ENCODE results near the gene PPP1R12C. TPM values are rescaled to one million over a fixed set of nuclear protein-coding genes. Genes with fewer than 3 reads are reported as not detected.

Gene PPP1R12C
- total and polyA plus RNA-seq, 4 donors = 20.4 to 128 (median 89.5) TPM

DNA sequence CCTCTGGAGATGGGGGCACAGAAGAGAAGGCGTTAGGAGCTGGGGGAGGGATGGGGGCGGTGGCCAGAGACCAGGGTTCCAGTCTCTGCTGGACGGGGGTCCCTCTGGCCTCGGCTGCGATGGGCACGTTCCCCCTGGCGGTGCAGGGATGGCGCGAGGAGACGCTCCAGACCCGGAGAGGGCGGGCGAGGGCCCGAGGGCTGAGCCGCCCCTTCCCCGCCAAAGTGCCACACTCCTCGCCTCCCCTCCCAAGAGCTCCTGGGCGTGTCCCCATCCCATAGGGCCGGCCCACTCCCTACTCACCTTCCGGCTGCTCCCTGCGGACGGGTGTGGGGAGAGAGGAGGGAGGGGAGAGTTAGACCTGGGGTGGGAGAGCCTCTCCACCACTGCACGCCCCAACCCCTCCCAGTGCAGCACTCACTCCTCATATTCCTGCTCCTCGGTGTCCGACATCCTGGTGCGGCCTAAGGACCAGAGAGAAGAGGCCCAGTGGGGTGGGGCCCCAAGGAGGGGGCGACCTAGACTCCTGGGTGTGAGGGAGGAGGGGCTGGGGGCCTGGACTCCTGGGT lies 29.4 kb upstream of the PPP1R12C start:
- H3K9me3 ChIP-seq (ENCODE audit: control insufficient read depth, insufficient read depth, low read length) = no peaks in the 10 kb centered on the region
- WGBS (ENCODE audit: insufficient coverage) = under 1% methylated on average over 16 of the region's 27 CpGs
- no peak for DNase-seq (ENCODE audit: low read depth in 4 of 6, low spot score in 6 of 6)
- no peak overlapping the region for H3K4me3 ChIP-seq (ENCODE audit: low read depth, low read length)
- peaks cover 64% of the 10 kb centered on the region for H3K27me3 ChIP-seq (ENCODE audit: control insufficient read depth, insufficient read depth, low read length)
- H3K4me1 ChIP-seq (ENCODE audit: control insufficient read depth, insufficient read depth, low read length) = peaks cover 11% of the 10 kb centered on the region
- no peaks in the 10 kb centered on the region for H3K36me3 ChIP-seq (ENCODE audit: control insufficient read depth, insufficient read depth, low read length)
- no peak overlapping the region for H3K27ac ChIP-seq (ENCODE audit: low read depth, low read length)

DNA sequence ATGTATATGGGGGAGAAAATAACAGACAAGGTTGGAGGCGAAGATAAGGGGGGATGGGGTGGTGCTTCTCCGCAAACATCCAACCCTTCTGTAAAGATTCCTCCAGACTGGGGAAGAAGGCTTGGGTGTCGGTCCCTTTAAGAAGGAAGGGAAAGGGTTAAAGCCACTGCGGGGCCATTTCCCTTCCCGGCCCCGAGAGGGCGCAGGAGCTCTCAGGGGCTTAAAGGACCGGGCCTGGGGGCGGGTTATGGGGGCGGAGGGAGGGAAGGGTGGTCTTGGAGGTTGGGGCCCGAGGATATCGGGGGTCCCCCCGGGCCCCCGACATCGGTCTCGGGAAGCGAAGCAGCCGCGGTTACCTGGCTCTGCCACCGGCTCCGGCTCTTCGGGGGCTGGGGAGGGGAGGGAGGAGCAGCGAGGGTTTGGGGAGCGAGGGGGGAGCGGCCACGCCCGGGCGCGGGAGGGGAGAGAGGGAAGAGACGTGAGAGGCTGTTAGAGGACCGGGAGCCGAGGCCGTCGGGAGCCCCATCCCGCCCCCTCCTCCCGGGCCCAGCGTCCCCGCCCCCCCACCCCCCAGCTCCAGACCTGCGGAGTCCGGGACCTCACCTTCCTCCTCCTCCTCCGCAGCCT lies 28.8 kb upstream of the PPP1R12C start:
- Histone ChIP-seq H3K27me3 (ENCODE audit: control insufficient read depth, insufficient read depth, low read length) (peaks cover 67% of the 10 kb centered on the region), H3K27ac (ENCODE audit: low read depth, low read length) (no peak overlapping the region), H3K4me1 (ENCODE audit: control insufficient read depth, insufficient read depth, low read length) (peaks cover 17% of the 10 kb centered on the region), H3K36me3 (ENCODE audit: control insufficient read depth, insufficient read depth, low read length) (no peaks in the 10 kb centered on the region), H3K4me3 (ENCODE audit: low read depth, low read length) (no peak overlapping the region), H3K9me3 (ENCODE audit: control insufficient read depth, insufficient read depth, low read length) (no peaks in the 10 kb centered on the region)
- 0% methylated on average over 19 of the region's 41 CpGs for WGBS (ENCODE audit: insufficient coverage)
- no peak for DNase-seq (ENCODE audit: low read depth in 4 of 6, low spot score in 6 of 6)

DNA sequence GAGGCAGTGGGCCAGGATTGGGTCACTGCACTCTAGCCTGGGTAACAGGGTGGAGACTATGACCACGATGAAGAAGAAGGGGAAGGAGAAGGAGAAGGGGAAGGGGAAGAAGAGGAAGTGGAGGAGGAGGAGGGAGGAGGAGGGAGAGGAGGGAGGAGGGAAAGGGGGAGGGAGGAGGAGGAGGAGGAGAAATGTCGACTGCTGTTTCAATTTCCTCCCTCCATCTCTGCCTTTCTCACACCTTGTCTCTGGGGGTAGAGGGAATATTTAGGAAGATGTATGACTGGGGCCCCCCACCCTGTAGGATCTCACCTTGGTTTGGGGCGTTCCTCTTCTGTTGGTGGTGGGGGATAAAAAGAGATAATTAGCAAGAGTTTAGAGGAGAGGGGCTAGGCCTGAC lies 27.8 kb upstream of the PPP1R12C start:
- WGBS (ENCODE audit: insufficient coverage) = 25% methylated on average over 2 of the region's 3 CpGs
- H3K4me3 ChIP-seq (ENCODE audit: low read depth, low read length) = no peak overlapping the region
- no peaks in the 10 kb centered on the region for H3K36me3 ChIP-seq (ENCODE audit: control insufficient read depth, insufficient read depth, low read length)
- no peak overlapping the region for H3K27ac ChIP-seq (ENCODE audit: low read depth, low read length)
- no peak for DNase-seq (ENCODE audit: low read depth in 4 of 6, low spot score in 6 of 6)
- H3K27me3 ChIP-seq (ENCODE audit: control insufficient read depth, insufficient read depth, low read length) = peaks cover 63% of the 10 kb centered on the region
- H3K9me3 ChIP-seq (ENCODE audit: control insufficient read depth, insufficient read depth, low read length) = no peaks in the 10 kb centered on the region
- peaks cover 24% of the 10 kb centered on the region for H3K4me1 ChIP-seq (ENCODE audit: control insufficient read depth, insufficient read depth, low read length)

DNA sequence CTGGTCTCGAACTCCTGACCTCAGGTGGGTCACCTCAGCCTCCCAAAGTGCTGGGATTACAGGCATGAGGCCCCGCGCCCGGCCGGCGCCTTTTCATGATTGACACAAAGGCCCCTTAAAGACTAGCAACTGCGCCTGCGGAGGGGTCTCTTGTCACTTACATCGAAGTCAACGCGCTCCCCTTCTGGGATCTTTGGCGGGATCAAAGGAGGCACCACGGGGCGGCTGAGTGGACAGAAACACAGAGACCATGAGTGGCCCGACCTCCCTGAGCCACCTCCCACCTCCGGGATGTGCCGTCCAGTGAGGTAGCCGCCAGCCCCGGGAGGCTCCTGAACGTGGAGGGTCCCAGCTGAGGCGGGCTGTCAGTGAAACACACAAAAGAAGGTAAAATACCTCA lies 24.3 kb upstream of the PPP1R12C start:
- H3K36me3 ChIP-seq (ENCODE audit: control insufficient read depth, insufficient read depth, low read length) = no peaks in the 10 kb centered on the region
- peaks cover 22% of the 10 kb centered on the region for H3K4me1 ChIP-seq (ENCODE audit: control insufficient read depth, insufficient read depth, low read length)
- 9% methylated on average over 13 of the region's 21 CpGs for WGBS (ENCODE audit: insufficient coverage)
- H3K9me3 ChIP-seq (ENCODE audit: control insufficient read depth, insufficient read depth, low read length) = no peaks in the 10 kb centered on the region
- H3K4me3 ChIP-seq (ENCODE audit: low read depth, low read length) = no peak overlapping the region
- H3K27ac ChIP-seq (ENCODE audit: low read depth, low read length) = no peak overlapping the region
- no peak for DNase-seq (ENCODE audit: low read depth in 4 of 6, low spot score in 6 of 6)
- H3K27me3 ChIP-seq (ENCODE audit: control insufficient read depth, insufficient read depth, low read length) = peaks cover 35% of the 10 kb centered on the region

DNA sequence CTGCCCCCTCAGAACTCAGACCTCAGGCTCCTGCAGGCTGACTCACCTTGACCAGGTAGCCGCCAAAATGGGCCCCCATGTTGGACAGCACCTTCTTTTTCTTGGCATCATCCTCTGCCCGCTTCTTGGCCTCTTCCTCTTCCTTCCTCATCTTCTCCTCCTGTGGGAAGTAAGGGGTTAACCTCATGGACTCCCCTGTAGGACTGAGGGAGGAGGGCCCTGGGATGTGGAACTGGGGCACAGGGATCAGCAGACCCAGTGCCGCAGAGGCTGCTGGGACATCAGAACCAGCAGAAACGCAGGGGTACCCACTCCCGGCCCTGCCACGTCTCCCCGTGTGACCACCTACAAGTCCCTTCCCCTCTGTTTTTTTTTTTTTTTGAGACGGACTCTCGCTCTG lies 20.5 kb upstream of the PPP1R12C start:
- no peaks in the 10 kb centered on the region for H3K36me3 ChIP-seq (ENCODE audit: control insufficient read depth, insufficient read depth, low read length)
- no peaks in the 10 kb centered on the region for H3K9me3 ChIP-seq (ENCODE audit: control insufficient read depth, insufficient read depth, low read length)
- H3K4me3 ChIP-seq (ENCODE audit: low read depth, low read length) = no peak overlapping the region
- peaks cover 14% of the 10 kb centered on the region for H3K4me1 ChIP-seq (ENCODE audit: control insufficient read depth, insufficient read depth, low read length)
- H3K27ac ChIP-seq (ENCODE audit: low read depth, low read length) = no peak overlapping the region
- DNase-seq (ENCODE audit: low read depth in 4 of 6, low spot score in 6 of 6) = no peak
- H3K27me3 ChIP-seq (ENCODE audit: control insufficient read depth, insufficient read depth, low read length) = peaks cover 7% of the 10 kb centered on the region
- 27% methylated on average over 6 of the region's 9 CpGs for WGBS (ENCODE audit: insufficient coverage)

DNA sequence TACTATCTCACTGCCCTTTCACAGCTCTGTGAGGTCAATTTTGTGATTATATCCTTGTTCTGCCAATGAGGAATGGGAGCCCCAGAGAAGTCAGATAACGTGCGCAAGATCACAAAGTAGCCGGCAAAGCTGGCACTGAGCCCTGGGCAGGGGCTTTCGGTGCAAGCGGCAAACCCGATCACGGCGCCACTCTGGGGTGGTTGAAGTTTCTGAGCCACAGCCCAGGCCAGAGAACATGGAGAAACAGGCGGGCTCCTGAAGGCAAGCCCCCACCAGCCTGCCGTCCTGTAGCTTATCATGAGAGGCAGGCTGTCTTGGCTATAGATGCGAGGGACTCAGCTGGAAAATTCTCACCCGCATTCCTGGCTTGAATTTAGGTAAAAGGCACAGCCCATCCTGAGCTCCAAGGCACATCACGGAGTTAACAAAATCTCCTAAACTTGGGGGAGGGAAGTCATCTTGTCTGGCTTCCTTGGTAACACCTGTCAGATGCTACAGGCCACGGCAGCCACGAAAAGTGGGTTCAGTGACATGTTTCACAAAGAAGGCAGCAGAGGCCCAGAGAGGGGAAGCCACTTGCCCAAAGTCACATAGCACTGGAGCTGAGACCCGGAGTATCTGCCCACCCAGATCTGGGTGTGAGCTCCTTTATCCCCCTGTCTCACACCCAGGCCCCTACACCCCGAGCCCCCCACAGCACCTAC lies 19.1 kb upstream of the PPP1R12C start:
- H3K9me3 ChIP-seq (ENCODE audit: control insufficient read depth, insufficient read depth, low read length) = no peaks in the 10 kb centered on the region
- no peaks in the 10 kb centered on the region for H3K36me3 ChIP-seq (ENCODE audit: control insufficient read depth, insufficient read depth, low read length)
- DNase-seq (ENCODE audit: low read depth in 4 of 6, low spot score in 6 of 6) = no peak
- peaks cover 4% of the 10 kb centered on the region for H3K27me3 ChIP-seq (ENCODE audit: control insufficient read depth, insufficient read depth, low read length)
- H3K27ac ChIP-seq (ENCODE audit: low read depth, low read length) = no peak overlapping the region
- no peak overlapping the region for H3K4me3 ChIP-seq (ENCODE audit: low read depth, low read length)
- 81% methylated on average over 15 of the region's 17 CpGs for WGBS (ENCODE audit: insufficient coverage)
- H3K4me1 ChIP-seq (ENCODE audit: control insufficient read depth, insufficient read depth, low read length) = peaks cover 10% of the 10 kb centered on the region

DNA sequence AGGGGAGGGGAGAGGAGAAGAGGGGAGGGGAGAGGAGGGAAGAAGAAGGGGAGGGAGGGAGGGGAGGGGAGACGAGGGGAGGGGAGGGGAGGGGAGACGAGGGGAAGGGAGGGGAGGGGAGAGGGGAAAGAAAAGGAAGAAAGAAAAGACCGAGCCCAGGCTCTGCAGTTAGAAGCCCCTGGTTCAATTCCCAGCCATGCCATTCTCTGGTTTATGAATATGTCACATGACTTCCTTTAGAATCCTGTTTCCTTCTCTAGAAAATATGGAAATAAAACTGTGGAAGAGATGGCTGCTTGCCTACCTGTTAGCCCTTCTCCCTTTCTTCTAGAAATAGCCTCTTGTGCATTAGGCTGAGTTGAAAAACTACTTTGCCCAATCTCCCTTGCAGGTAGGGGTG lies 17.3 kb upstream of the PPP1R12C start:
- H3K9me3 ChIP-seq (ENCODE audit: control insufficient read depth, insufficient read depth, low read length) = no peaks in the 10 kb centered on the region
- H3K36me3 ChIP-seq (ENCODE audit: control insufficient read depth, insufficient read depth, low read length) = no peaks in the 10 kb centered on the region
- H3K4me1 ChIP-seq (ENCODE audit: control insufficient read depth, insufficient read depth, low read length) = no peaks in the 10 kb centered on the region
- DNase-seq (ENCODE audit: low read depth in 4 of 6, low spot score in 6 of 6) = peak in 1 of 6 donors; percentile 19
- H3K27ac ChIP-seq (ENCODE audit: low read depth, low read length) = no peak overlapping the region
- H3K4me3 ChIP-seq (ENCODE audit: low read depth, low read length) = no peak overlapping the region
- H3K27me3 ChIP-seq (ENCODE audit: control insufficient read depth, insufficient read depth, low read length) = peaks cover 3% of the 10 kb centered on the region
- no CpG with 5 or more reads among the region's 3 CpGs for WGBS (ENCODE audit: insufficient coverage)

DNA sequence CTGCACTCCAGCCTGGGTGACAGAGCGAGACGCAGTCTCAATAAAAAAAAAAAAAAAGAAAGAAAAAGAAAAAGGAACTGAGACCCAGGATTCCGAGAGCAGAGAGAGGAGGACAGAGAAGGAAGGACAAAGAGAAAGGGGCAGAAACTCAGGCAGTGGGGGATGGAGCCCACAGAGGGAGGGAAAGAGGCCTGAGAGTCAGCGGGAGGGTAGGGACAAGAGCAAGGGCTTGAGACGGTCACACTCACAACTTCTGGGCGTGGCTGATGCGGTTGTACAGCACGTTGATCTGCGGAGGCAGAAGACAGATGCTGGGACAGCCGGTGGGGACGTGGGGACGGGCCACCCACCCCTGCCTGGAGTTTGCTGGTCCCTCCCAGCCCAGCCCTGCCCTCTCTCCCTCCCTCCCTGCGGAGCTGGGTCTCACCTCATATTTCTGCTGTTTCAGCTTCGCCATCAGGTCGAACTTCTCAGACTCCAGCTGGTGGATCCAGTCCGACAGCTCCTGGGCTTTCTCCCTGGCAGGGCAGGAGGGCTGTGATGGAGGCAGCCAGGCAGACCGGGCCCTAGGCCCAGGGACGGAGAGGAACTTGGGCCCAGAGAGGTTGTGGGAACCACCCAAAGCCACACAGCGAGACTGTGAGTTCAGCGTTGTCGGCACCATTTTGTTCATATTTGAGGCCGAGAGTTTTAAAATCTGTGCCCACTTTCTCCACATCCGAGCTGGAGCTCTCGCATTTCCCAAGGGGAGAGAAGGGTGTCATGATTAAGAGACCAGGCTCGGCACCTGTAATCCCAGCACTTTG lies 16.4 kb upstream of the PPP1R12C start:
- WGBS (ENCODE audit: insufficient coverage) = 55% methylated on average over 25 of the region's 25 CpGs

DNA sequence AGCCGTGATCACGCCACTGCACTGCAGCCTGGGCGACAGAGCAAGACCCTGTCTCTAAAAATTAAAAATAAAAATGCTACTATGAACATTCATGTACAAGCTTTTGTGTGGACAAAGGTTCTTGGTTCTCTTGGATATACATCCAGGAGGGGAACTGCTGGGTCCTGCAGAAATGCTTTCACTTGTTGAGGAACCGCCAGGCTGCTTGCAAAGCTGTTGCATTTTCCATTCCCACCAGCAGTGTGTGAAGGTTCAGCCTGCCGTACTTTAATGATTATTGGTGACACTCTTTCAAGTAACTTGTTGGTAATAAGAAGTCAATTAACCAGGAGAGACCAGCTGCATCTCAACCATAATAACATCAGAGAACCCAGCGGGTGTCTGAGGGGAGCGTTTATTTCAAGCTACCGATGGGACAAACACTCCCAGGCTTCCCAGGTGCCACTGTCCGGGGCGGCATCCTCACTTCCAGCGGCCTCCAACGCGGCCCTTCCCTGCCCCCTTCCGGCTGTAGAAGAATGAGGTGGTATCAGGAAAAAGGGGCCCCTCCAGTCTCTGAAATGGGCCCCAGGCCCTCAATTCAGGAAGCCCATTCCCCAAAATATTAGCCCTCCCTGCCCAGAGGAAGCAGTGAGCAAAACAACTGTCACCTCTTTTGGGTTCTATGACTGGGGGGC lies 15.2 kb upstream of the PPP1R12C start:
- peak in 1 of 6 donors; percentile 38 for DNase-seq (ENCODE audit: low read depth in 4 of 6, low spot score in 6 of 6)

More for the DNA sequence above, 16.4 kb upstream of the PPP1R12C start:
- DNase-seq (ENCODE audit: low read depth in 4 of 6, low spot score in 6 of 6) = no peak
- H3K4me1 ChIP-seq (ENCODE audit: control insufficient read depth, insufficient read depth, low read length) = no peaks in the 10 kb centered on the region
- no peak overlapping the region for H3K27ac ChIP-seq (ENCODE audit: low read depth, low read length)
- H3K9me3 ChIP-seq (ENCODE audit: control insufficient read depth, insufficient read depth, low read length) = no peaks in the 10 kb centered on the region
- peaks cover 3% of the 10 kb centered on the region for H3K27me3 ChIP-seq (ENCODE audit: control insufficient read depth, insufficient read depth, low read length)
- H3K36me3 ChIP-seq (ENCODE audit: control insufficient read depth, insufficient read depth, low read length) = no peaks in the 10 kb centered on the region
- H3K4me3 ChIP-seq (ENCODE audit: low read depth, low read length) = no peak overlapping the region

More for the DNA sequence above, 15.2 kb upstream of the PPP1R12C start:
- 42% methylated on average over 1 of the region's 14 CpGs for WGBS (ENCODE audit: insufficient coverage)
- H3K36me3 ChIP-seq (ENCODE audit: control insufficient read depth, insufficient read depth, low read length) = no peaks in the 10 kb centered on the region
- no peak overlapping the region for H3K27ac ChIP-seq (ENCODE audit: low read depth, low read length)
- H3K4me3 ChIP-seq (ENCODE audit: low read depth, low read length) = no peak overlapping the region
- no peaks in the 10 kb centered on the region for H3K9me3 ChIP-seq (ENCODE audit: control insufficient read depth, insufficient read depth, low read length)
- H3K27me3 ChIP-seq (ENCODE audit: control insufficient read depth, insufficient read depth, low read length) = peaks cover 3% of the 10 kb centered on the region
- H3K4me1 ChIP-seq (ENCODE audit: control insufficient read depth, insufficient read depth, low read length) = no peaks in the 10 kb centered on the region
